ENCODE results near the gene IFFO2. TPM values are rescaled to one million over a fixed set of nuclear protein-coding genes. Genes with fewer than 3 reads are reported as not detected.

Gene IFFO2
- total RNA-seq, 1 experiment from 2014 or later, result 18.7 TPM

- no peak for DNase-seq
- Mint-ChIP-seq H3K4me3 (ENCODE audit: unreplicated experiment) (no peak overlapping the region), H3K27me3 (ENCODE audit: insufficient read depth, unreplicated experiment) (no peaks in the 10 kb centered on the region), H3K27ac (ENCODE audit: unreplicated experiment) (no peak overlapping the region), H3K36me3 (ENCODE audit: insufficient read depth, unreplicated experiment) (no peaks in the 10 kb centered on the region), H3K4me1 (ENCODE audit: low read depth, unreplicated experiment) (peaks cover 13% of the 10 kb centered on the region), H3K9me3 (ENCODE audit: unreplicated experiment) (peaks cover 17% of the 10 kb centered on the region)
- Histone ChIP-seq H3K27me3 (replicated peaks; ENCODE audit: control insufficient read depth, insufficient read depth, low read length) (no peaks in the 10 kb centered on the region), H3K4me3 (ENCODE audit: low read depth, low read length) (no peak overlapping the region), H3K9me3 (no peaks in the 10 kb centered on the region), H3K36me3 (ENCODE audit: control insufficient read depth, insufficient read depth, low read length) (no peaks in the 10 kb centered on the region), H3K4me1 (no peaks in the 10 kb centered on the region)
- BruUV-seq (replicated peaks), result no TSS peak
- ChIA-PET POLR2A (no interaction called here), CTCF (no interaction called here)
- no peak for TF ChIP-seq CTCF (IDR thresholded peaks at IDR 0.05; ENCODE audit: insufficient read depth in 1 of 2, low read depth in 1 of 2, low read length in 1 of 2, severe bottlenecking in 1 of 2, unreplicated experiment in 1 of 2)
- intact Hi-C loops (cut with micrococcal nuclease; ENCODE audit: unreplicated experiment), result no loop called here
Observed at GRCh38 chr1:18989896-18990295, 33.4 kb upstream of the IFFO2 start.

- Mint-ChIP-seq H3K9me3 (ENCODE audit: unreplicated experiment) (peaks cover 17% of the 10 kb centered on the region), H3K4me1 (ENCODE audit: low read depth, unreplicated experiment) (peaks cover 12% of the 10 kb centered on the region), H3K36me3 (ENCODE audit: insufficient read depth, unreplicated experiment) (no peaks in the 10 kb centered on the region), H3K4me3 (ENCODE audit: unreplicated experiment) (no peak overlapping the region), H3K27ac (ENCODE audit: unreplicated experiment) (no peak overlapping the region), H3K27me3 (ENCODE audit: insufficient read depth, unreplicated experiment) (no peaks in the 10 kb centered on the region)
- intact Hi-C loops (cut with micrococcal nuclease; ENCODE audit: unreplicated experiment), result no loop called here
- CTCF ChIA-PET, result no interaction called here
- H3K9me3 ChIP-seq, result no peaks in the 10 kb centered on the region
- no peak for DNase-seq
- no peaks in the 10 kb centered on the region for H3K36me3 ChIP-seq (ENCODE audit: control insufficient read depth, insufficient read depth, low read length)
- no peak for TF ChIP-seq CTCF (IDR thresholded peaks at IDR 0.05; ENCODE audit: insufficient read depth in 1 of 2, low read depth in 1 of 2, low read length in 1 of 2, severe bottlenecking in 1 of 2, unreplicated experiment in 1 of 2)
- POLR2A ChIA-PET, result no interaction called here
- H3K27me3 ChIP-seq (replicated peaks; ENCODE audit: control insufficient read depth, insufficient read depth, low read length), result no peaks in the 10 kb centered on the region
- no peaks in the 10 kb centered on the region for H3K4me1 ChIP-seq
- no peak overlapping the region for H3K4me3 ChIP-seq (ENCODE audit: low read depth, low read length)
- BruUV-seq (replicated peaks), result no TSS peak
Observed at GRCh38 chr1:18989176-18989799, 32.8 kb upstream of the IFFO2 start.

GRCh38 chr1:18981242-18981641, 24.8 kb upstream of the IFFO2 start:
- Mint-ChIP-seq H3K4me1 (ENCODE audit: low read depth, unreplicated experiment) (no peaks in the 10 kb centered on the region), H3K27me3 (ENCODE audit: insufficient read depth, unreplicated experiment) (peaks cover 8% of the 10 kb centered on the region), H3K4me3 (ENCODE audit: unreplicated experiment) (no peak overlapping the region), H3K36me3 (ENCODE audit: insufficient read depth, unreplicated experiment) (no peaks in the 10 kb centered on the region), H3K9me3 (ENCODE audit: unreplicated experiment) (peaks cover 34% of the 10 kb centered on the region), H3K27ac (ENCODE audit: unreplicated experiment) (no peak overlapping the region)
- Histone ChIP-seq H3K4me1 (no peaks in the 10 kb centered on the region), H3K27me3 (replicated peaks; ENCODE audit: control insufficient read depth, insufficient read depth, low read length) (no peaks in the 10 kb centered on the region), H3K9me3 (no peaks in the 10 kb centered on the region; the same call in 1 of the 2 replicates), H3K4me3 (ENCODE audit: low read depth, low read length) (no peak overlapping the region), H3K36me3 (ENCODE audit: control insufficient read depth, insufficient read depth, low read length) (no peaks in the 10 kb centered on the region)
- TF ChIP-seq CTCF (IDR thresholded peaks at IDR 0.05; ENCODE audit: insufficient read depth in 1 of 2, low read depth in 1 of 2, low read length in 1 of 2, severe bottlenecking in 1 of 2, unreplicated experiment in 1 of 2), result no peak
- POLR2A ChIA-PET, result no interaction called here
- intact Hi-C loops (cut with micrococcal nuclease; ENCODE audit: unreplicated experiment), result no loop called here
- no peak for DNase-seq
- CTCF ChIA-PET, result no interaction called here
- no TSS peak for BruUV-seq (replicated peaks)
